NOMO-1 treated with dmso at 0.1 percent for 144 hours (cell line): ENCODE data around the gene FOXA2.

Experiments used
- DNase-seq: peaks from one replicate; lab custom pipeline; 2025; ENCODE audit not compliant: unreplicated experiment; lab: John Stamatoyannopoulos, UW

The FOXA2 gene

DNA sequence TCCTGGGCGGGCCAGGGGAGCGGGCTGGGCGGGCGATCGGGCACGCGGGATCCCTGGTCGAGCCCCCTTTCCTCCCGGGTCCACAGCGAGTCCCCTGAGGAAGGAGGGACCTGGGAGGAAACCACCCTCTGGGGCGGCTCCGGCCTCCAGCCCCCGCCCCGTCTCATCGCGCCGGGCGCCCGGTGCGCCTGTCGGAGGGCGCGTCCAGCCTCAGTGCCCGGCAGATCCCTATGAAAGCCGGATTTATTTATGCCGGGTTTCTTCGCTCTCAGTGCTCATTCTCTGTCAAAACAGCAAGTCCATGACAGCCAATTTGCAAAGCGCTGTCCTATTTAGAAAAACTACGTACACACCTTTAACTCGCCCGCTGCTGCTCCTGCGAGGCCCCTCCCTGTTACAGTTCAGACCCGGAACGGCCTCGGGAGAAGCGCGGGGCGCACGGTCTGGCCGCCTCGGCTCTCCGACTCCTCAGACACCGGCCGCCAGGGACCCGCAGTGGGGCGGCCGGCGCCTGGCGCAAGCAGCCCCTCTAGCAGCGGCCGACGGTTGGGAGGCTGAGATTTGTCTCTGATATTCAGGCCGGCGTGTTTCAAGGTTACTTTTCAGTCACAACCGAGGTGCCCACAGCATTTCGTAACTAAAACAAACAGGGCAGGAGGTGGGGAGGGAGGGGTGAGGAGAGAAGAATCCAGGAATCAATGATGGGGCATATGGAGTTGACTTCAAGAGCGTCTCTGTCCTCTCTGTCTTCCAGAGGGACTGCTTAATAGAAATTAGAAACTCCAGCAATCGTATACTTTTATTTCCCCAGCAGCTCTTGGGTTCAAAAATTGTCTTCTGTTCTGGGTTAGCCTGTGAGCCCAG is 782 bp upstream of the FOXA2 start:
- DNase-seq: no peak

DNA sequence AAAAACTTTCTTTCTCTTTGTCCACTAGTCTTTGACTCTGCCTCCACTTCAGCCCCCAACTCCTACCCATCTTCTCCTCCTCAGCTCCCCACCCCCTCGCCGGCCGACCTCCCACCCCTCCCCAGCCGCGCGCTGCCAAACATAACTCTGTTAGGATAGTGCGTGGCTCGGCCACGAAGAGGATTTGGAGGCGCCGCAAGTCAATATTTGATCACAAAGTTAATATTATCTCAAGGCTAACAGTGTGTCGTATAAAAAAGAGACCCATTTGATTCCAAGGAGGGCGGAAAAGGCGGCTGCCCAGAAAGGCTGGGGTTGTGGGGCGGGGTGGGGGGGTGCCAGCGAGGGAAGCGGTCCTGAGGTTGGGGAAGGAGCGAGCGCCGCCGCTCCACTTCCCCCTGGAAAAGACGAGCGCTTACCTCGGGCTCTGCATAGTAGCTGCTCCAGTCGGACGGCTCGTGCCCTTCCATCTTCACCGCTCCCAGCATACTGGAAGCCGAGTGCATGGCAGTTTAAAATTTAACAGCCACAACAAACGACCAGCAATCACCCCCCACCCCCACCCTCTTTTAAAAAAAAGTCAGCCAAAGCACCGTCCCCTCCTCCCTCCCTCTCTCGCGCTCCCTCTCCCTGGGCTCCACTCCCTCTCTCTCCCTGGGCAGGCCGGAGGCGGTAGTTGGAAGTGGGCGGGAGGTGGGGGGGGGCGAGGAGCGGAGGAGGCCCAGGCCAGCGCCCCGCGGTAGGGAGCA is 425 bp downstream of the FOXA2 start:
- DNase-seq: no peak

DNA sequence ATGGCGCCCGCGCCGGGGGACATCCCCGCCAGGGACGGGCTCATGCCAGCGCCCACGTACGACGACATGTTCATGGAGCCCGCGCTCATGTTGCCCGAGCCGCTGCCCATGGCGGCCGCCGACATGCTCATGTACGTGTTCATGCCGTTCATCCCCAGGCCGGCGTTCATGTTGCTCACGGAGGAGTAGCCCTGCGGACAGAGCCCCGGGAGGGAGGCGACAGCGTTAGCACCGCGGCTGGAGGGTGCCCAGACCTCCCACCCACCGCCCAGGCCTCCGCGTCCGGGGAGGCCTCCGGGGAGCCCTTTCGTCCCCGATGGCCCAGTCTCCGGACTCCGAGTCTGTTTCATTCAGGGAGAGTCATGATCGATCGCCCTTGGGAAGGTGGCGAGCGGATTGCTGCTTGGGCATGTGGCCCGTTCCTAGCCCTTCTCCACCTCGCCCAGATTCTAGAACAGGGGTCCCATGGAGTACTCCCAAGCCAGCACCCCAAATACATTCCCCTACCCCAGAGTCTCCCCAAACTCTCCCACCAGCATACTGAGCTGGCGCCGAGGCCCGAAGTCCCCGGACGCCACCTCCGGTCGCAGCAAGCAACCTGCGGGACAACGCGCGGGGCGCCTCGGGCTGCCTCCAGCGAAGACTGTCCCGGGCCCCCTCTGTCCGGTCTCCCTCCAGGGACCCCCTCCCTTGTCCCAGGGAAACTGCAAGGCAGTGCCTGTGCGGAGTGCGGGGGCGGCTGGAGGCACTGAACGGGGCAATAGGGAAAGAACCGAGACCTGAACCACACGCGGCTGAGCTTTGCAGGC is 1.2 kb downstream of the FOXA2 start:
- no peak for DNase-seq

DNA sequence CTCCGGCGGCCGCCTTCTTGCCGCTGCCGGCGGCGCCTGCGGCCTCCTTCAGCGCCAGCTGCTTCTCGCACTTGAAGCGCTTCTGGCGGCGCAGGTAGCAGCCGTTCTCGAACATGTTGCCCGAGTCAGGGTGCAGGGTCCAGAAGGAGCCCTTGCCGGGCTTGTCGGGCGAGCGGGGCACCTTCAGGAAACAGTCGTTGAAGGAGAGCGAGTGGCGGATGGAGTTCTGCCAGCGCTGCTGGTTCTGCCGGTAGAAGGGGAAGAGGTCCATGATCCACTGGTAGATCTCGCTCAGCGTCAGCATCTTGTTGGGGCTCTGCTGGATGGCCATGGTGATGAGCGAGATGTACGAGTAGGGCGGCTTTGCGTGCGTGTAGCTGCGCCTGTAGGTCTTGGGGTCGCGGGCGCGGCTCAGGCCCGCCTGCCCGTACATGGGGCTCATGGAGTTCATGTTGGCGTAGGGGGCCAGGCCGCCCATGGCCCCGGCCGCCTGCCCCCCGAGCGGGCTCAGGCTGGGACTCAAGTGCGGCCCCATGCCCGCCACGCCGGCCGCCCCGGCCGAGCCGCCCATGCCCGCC is 1.9 kb downstream of the FOXA2 start:
- no peak for DNase-seq

DNA sequence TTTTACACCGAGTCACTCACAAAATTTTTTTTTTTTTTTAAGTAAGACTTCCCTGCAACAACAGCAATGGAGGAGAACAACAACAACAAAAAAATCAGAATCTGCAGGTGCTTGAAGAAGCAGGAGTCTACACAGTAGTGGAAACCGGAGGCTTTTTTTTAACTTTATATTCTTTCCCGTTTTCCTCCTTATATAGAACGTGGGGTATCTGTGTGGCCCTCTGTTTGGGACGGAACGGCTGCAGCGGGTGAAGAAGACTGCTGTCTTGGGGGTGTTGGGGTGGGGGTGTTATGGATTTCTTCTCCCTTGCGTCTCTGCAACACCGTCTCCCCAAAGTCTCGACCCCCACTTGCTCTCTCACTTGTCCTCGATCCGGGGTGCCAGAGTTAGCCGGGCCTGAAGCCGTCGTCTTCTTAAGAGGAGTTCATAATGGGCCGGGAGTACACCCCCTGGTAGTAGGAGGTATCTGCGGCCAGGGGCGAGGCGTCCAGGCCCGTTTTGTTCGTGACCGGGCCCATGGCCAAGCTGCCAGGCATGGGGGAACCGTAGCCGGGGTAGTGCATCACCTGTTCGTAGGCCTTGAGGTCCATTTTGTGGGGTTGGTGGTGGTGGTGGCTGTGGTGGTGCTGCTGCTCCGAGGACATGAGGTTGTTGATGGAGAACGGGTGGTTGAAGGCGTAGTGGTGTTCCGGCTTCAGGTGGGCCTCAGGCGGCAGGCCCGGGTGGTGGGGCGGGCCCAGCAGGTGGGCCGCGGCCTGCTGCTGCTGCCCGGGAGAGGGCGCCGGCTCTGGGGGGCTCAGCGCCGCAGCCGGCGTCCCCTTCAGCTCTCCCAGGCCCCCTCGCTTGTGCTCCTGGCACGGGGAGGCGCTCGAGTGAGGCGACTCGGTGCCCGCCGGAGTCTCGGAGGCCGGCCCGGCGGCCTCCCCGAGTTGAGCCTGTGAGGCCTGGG is 2.7 kb downstream of the FOXA2 start:
- no peak for DNase-seq

DNA sequence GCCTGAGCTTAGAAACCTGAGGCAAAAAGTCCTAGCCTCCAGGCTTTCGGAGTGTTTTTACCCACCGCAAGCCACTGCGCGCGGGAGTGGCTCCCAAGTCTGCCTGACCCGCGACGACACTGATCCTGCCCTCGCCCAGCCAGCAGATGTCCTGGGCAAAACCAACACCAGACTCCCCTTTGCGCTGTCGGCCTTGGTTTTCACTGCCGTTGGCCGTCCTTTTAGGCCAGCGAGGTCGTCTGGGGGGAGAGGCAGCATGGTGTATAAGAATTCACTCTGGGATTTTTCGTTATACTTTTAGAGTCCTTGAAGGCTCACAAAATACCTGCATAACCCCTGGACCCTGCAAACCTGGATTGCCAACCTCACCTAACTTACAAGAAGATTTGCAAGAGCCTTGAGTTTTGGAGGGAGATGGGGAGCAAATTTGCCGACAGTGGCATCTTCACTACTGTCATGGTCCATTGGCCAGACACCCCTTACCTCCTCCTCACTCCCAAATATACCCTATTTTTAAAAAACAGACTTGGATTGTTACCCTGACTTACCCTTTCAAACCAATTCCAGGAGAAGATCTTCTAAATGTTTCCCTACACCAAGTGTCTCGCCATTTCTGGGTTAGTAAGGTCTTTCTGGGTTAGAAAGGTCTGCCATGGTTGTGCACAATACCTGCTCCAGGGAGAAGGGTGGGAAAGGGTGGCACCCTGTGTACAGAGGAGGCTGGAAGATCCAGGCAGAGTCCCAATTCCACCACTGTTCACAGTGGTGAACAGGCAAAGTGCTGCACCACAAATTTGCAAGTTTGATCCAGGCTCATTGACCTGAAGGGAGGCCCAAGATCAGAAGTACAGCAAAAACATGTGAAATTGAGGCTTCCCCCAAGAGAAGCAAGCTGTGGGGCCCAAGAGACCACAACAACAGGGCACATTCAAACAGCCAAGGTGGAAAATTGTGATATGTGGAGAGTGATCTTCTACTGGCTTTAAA is 4.4 kb downstream of the FOXA2 start:
- no peak for DNase-seq

DNA sequence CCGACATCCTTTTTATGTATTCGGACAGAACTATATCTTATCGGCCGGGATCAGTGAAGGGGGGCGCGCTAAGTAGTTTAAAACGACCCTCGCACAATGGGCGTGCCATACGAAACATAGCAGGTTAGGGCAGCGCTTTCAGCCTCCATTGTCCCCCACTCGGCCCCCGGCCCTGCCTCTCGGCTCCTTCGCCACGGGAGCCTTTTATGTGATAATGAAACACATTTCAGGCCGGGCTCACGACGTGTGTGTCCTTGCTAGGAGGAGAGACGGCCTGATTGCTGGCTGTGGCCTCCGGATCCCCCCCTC is 5.3 kb downstream of the FOXA2 start:
- DNase-seq: no peak

DNA sequence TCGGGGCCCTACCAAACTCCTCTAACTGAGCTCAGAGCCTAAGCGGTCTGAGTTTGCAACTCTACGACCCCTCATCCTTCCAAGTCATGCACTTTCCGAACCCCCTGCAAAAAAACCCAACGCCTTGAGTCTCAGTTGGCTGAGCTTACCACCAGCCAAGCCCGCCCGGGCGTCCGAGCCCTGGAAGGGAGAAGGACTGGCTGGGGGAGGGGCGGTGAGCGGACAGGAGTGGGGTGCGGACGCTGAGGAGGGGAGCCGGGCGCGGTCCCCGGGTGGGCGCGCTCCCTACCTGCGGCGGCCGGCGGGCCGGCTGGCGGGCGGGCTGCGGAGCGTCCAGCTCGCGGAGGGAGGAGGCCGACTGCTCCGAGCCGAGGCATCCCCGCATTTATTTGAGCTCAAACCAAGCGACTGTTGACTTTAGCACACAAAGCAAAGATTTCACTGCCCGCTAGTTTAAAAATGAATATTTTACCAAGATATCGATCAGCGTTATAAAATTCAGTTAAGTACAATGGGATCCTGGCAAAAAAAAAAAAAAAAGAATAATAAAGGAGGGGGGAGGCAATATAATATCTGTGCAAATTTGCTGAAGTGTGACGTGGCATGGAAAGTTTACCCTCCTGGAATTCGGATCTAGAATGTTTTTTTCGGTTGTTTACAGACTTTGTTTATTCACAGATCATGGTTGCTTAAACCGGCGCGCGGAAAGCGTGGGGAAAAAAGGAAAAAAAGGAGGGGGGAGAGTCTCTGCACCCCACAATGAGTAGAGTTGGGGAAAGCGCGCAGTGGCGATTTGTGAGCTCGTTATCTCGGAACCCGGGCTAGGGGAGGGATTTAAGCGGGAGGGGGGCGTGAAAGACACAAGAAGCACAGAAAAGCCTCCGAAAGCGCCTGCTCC is 5.9 kb downstream of the FOXA2 start:
- DNase-seq: no peak

DNA sequence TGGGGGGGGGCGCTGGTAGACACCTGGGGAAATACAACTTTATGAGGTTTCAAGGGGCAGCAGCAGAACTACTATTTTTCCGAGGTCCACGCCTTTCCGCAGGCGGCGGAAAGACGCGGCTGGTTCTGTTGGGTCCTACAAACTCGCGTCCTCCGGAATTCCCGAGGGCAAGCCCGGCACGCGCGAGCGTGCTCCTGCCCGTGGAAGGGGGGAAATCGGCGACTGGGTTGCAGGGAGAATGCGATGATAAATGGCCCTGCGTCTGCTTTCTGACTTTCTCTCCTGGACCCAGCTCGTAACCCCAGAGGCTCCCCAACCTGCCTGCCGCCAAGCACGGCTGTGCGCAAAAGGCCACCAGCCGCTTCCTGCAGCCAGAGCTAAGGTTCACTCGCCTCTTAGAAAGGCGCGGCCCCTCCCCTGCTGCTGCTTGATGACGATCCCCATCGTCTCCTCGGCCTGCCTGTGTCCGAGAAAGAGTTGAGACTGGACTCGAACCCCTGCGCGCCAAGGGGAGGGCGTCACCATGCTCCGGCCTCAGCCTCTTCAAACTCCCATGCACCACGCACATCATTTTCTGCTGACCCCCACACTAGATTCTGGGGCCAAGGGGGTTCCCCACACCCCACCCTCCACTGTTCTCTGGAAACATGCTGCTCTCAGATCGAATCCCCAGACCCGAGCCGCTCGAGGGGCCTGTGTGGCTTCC is 6.7 kb downstream of the FOXA2 start:
- DNase-seq: no peak

DNA sequence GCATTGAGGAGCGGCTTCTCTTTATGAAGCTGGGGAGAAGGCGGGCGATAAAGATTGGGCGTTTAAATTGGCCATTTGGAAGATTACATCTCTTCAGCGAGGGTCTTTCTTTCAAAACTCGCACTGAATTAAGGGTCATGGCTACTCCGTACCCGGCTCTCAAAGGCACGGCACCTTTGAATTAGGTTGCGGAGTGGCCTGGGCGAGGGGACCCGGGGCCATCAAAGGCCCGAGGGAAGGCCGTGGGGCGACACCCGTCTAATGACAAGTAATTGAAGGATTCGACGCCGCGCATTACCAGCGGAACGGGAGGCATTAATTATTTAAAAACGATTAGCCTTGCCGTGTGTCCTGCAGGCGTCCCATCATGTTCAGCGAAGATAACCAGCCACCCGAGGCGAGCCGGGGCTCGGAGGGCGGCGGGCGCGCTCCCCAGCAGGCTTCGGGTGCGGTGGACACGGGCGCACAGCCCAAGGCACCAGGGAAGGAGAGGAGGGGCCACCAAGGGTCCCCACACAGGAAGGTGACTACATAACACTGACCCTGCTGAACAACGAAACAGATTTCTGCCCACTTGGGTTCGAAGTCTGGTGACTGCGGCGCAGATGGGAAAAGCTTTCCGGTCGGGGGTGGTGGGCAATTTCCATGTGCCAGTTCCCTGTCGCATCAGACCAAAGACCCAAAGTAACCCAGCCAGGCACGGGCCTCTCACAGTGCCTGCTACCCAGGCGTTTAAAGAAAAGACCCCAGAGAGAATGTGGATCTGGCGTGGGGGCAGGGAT is 7.4 kb downstream of the FOXA2 start:
- DNase-seq: no peak

DNA sequence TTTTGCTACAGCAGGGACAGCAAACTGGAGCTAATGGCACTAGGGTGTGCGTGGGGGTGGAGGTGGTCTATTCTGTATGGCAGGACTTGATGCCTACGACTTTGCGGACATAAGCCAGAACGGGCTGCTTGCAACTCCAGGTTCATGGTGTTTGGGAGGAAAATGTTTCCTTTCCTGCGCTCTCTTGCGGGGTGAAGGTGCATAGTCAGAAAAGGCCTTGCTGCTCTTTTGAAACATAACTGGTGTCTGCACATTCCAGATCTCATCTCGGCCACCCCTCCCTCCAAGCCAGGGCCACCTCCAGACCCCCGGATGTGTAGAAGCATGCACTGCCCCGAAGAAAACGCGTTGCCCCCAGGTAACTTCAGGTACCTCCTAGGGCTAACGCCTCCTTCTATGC is 8.1 kb downstream of the FOXA2 start:
- no peak for DNase-seq

DNA sequence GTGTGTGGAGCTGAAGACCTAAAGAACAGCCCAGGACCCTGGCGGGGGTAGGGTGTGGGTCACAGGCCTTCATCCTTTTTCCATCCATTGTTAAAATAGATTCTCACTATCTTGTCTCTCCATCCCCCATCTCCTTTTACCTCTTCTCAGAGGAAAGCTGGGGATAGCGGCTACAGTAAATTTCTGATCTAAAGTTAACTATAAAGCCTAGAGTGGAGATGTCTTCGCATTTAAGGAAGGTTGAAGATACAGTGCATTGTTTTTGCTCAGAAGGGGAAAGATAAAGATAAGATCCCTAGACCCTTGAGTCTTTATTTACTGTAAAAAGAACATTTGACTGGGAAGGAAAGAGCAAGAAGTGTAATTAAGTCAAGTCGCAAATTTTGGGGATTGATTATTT is 8.6 kb downstream of the FOXA2 start:
- no peak for DNase-seq

DNA sequence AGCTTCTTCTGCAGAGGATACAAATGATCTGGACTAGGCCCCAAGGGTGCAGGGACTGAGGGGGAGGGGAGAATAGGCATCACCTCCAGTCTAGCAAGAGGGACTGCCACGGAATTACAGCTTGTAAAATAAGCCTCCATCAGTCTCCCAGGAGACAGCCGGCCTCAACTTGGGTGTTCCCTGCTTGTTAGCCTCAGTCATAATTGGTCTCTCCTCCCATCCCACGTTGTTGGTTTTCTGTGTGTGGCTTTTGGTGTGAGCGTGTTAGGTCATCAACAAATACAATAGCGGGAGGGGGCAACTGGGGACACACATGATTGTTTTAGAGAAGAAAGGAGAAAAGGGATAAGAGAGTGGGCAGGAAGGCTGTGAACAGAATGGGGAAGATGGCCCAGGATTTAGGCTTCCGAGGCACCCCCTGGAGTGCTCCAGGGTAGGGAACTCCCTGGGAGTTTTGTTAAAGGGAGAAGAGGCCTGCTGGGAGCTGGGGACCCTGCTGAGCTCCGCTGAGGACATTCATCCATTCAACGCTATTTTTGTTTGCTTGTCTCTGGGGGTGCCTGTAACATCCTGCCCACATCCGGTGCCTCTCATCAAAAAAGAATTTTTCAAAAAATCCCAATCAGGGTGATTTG is 9.2 kb downstream of the FOXA2 start:
- DNase-seq: no peak

DNA sequence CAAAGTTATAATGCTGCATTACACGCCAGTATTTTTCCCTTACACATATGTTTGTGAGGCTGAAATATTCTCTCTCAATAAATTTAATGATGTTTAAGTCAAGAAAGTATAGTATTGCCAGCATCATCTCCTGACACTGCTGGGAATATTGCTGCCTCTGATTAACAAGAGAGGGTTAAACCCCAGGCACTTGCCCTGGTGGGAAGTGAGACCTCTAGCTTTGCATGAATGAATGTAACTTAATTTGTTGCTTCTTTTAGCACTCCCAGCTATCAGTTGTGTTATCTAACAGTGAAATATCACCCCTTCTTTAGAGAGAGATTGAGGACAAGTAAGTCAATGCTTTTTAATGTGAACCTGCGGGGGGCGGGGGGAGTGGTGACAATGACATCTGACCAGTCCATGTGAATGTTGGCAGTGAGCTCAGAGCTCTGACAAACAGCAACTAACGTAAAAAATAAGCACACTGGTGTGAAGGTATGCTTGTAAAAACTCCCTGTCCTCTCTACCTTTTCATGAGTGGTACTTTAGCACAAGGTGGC is 9.8 kb downstream of the FOXA2 start:
- no peak for DNase-seq

DNA sequence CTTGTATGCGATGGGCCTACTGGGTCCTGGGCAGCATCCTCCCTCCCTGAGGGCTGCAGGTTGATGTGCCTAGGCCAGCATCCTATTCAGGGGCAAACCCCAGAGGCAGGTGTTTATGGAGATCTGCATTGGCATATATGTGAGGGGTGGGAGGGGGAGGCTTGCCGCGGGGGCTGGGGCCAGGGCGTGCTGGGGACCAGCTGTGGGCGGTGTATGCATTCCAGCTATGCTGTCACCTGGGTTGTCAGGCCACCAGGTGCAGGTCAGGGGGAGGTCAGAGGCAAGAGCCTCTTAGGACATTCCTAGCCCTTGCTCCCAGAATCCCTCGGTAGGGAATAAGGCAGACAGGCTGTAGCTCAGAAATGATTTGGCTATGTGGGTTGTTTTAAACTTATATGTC is 11.9 kb downstream of the FOXA2 start:
- no peak for DNase-seq

DNA sequence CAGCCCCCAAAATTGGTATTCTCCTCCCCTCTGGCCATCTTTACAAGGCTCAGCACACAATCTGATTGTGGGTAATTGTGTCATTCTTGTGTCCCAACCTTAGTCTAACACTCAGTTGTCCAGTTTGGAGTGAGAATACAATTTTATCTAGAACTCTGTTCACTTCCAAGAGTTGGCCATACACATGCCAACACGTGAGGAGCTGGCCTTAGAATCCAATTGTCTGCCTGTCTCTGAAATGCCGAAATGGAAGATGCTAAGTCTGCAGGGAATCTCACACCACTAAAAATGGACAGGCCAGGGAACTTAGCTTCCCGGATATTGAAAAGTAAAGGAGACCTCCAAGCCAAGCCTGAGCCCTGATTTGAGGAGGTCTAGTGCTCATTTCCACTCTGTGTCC is 12.3 kb downstream of the FOXA2 start:
- DNase-seq: no peak
